SK-N-SH (cell line): ENCODE measurements around the gene CAMK1.

ENCODE experiments used
- CTCF ChIP-seq: fragments of 200-600 bp; sonication (generic); IDR thresholded peaks from 2 replicates; pipeline ENCODE4 v1.6.1; 2017; ENCODE audit warnings: antibody characterized with exemption, mild to moderate bottlenecking, moderate library complexity
- EP300 ChIP-seq, 2 experiments: IDR thresholded peaks; 2 replicates each; pipeline versions ENCODE4 v1.4.0 to v1.6.1; 2012; ENCODE audit warnings: borderline replicate concordance in 1 of 2, low read depth in 1 of 2, low read length in 1 of 2
- EZH2phosphoT487 ChIP-seq: fragments of 200-600 bp; sonication (generic); IDR thresholded peaks from 2 replicates; pipeline ENCODE4 v1.6.1; 2017; ENCODE audit warnings: low read depth, mixed run types, mild to moderate bottlenecking, antibody characterized with exemption, moderate library complexity, borderline replicate concordance
- FOXJ3 ChIP-seq: sonication (generic); formaldehyde crosslinking; IDR thresholded peaks from 2 replicates; pipeline ENCODE4 v1.5.1; 2020; ENCODE audit warnings: mild to moderate bottlenecking, missing genetic modification reagents
- FOXM1 ChIP-seq: IDR thresholded peaks from 2 replicates; pipeline ENCODE4 v1.4.0; 2012; ENCODE audit warnings: low read depth, mild to moderate bottlenecking
- JUND ChIP-seq: IDR thresholded peaks from 2 replicates; pipeline ENCODE4 v1.4.0; 2012
- MAX ChIP-seq: IDR thresholded peaks from 2 replicates; pipeline ENCODE4 v1.4.0; 2012; ENCODE audit warnings: low read depth
- MXI1 ChIP-seq: IDR thresholded peaks from 2 replicates; pipeline ENCODE4 v1.6.1; 2012; ENCODE audit warnings: mild to moderate bottlenecking, low read depth, low read length, improper control_type of control experiment
- NFIC ChIP-seq: IDR thresholded peaks from 2 replicates; pipeline ENCODE4 v1.4.0; 2012; ENCODE audit warnings: borderline replicate concordance
- PBX3 ChIP-seq: IDR thresholded peaks from 2 replicates; pipeline ENCODE4; 2012
- RAD21 ChIP-seq: IDR thresholded peaks from 2 replicates; pipeline ENCODE4 v1.6.1; 2012; ENCODE audit warnings: mild to moderate bottlenecking, low read length
- TCF12 ChIP-seq: IDR thresholded peaks from 2 replicates; pipeline ENCODE4 v1.4.0; 2012
- USF2 ChIP-seq: fragments of 150-350 bp; IDR thresholded peaks from 2 replicates; pipeline ENCODE4 v1.6.1; 2017; ENCODE audit warnings: antibody characterized with exemption, low read length, low read depth, borderline replicate concordance
- YY1 ChIP-seq: IDR thresholded peaks from 2 replicates; pipeline ENCODE4 v1.4.0; 2012; ENCODE audit warnings: low read depth, mild to moderate bottlenecking

DNA sequence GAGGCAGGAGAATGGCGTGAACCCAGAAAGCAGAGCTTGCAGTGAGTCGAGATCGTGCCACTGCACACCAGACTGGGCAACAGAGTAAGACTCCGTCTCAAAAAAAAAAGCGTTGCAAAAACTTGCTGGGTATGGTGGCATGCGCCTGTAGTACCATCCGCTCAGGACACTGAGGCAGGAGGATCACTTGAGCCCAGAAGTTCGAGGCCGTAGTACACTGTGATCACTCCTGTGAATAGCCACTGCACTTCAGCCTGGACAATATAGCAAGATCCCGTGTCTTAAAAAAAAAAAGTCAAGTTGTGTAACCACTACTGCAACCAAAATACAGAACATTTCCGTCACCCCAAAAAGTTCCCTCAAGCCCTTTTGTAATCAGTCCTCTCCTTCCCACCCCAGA is 24.7 kb upstream of the CAMK1 start:
- TF ChIP-seq JUND (no peak), RAD21 (no peak), NFIC (no peak), CTCF (no peak), EP300 (IDR thresholded peaks at IDR 0.05; ENCODE audit: borderline replicate concordance in 1 of 2, low read depth in 1 of 2, low read length in 1 of 2) (no peak), FOXJ3 (CRISPR knock-in tag) (no peak), TCF12 (no peak), EZH2phosphoT487 (no peak), PBX3 (no peak), MXI1 (no peak), YY1 (no peak), FOXM1 (no peak), MAX (no peak), USF2 (no peak)
